Measurements from ENCODE around the gene DNAJC24.

The DNAJC24 gene

DNA sequence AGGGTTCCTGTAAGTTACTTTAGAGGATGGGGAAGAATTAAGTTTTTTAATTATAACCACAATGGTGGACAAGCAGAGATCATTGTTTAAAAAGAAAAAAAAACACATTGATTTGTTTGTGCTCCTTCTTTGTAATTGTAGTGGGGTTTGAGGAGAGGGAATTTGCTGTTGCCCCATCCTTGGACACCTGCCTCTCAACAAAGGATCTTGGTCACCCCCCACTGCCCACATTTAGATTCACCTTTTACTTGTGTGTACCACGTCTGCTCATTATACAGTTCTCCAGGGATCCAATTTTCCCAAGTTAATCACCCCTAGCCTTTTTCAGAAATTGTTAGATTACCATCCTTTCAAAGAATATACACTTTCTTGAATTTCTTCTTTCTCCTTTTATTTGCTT is 53.0 kb downstream of the DNAJC24 start:
- TF ChIP-seq TAF1 (IDR thresholded peaks at IDR 0.05; ENCODE audit: borderline replicate concordance, insufficient read depth, low read length) (no peak), SIN3A (IDR thresholded peaks at IDR 0.05; ENCODE audit: borderline replicate concordance, insufficient read depth, low read length) (no peak), FOXP2 (optimal IDR thresholded peaks at IDR 0.05; ENCODE audit: borderline replicate concordance, extremely low read depth, extremely low read length, insufficient read depth) (no peak), REST (IDR thresholded peaks at IDR 0.05; ENCODE audit: insufficient read depth in 1 of 2, low read depth in 2 of 2, low read length in 2 of 2) (no peak), POLR2AphosphoS5 (IDR thresholded peaks at IDR 0.05; ENCODE audit: low read depth, low read length) (no peak)

GRCh38 chr11:31424652-31425051 is 55.0 kb downstream of the DNAJC24 start:
- TF ChIP-seq FOXP2 (optimal IDR thresholded peaks at IDR 0.05; ENCODE audit: borderline replicate concordance, extremely low read depth, extremely low read length, insufficient read depth) (no peak), SIN3A (IDR thresholded peaks at IDR 0.05; ENCODE audit: borderline replicate concordance, insufficient read depth, low read length) (no peak), POLR2AphosphoS5 (IDR thresholded peaks at IDR 0.05; ENCODE audit: low read depth, low read length) (no peak), TAF1 (IDR thresholded peaks at IDR 0.05; ENCODE audit: borderline replicate concordance, insufficient read depth, low read length) (no peak), REST (IDR thresholded peaks at IDR 0.05; ENCODE audit: insufficient read depth in 1 of 2, low read depth in 2 of 2, low read length in 2 of 2) (no peak)

DNA sequence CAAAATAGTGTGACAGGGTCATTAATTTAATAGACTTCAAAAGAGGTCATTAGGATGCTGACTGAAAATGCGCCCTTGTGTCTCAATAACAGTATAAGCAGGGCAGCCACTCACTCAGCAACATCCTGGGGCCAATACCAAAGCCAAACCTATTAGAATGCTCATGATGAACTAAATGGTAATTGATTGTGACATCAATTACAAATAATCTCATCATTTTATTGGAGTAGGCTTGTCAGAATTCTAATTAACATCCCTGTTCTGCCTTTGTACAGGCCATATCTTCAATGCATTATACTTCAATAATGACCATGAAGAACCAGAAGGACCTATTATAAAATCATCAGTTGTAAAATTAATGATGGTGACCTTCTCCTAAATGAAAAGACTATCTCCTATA is 64.2 kb downstream of the DNAJC24 start:
- TF ChIP-seq FOXP2 (optimal IDR thresholded peaks at IDR 0.05; ENCODE audit: borderline replicate concordance, extremely low read depth, extremely low read length, insufficient read depth) (no peak), POLR2AphosphoS5 (IDR thresholded peaks at IDR 0.05; ENCODE audit: low read depth, low read length) (no peak), TAF1 (IDR thresholded peaks at IDR 0.05; ENCODE audit: borderline replicate concordance, insufficient read depth, low read length) (no peak), SIN3A (IDR thresholded peaks at IDR 0.05; ENCODE audit: borderline replicate concordance, insufficient read depth, low read length) (no peak), REST (IDR thresholded peaks at IDR 0.05; ENCODE audit: insufficient read depth in 1 of 2, low read depth in 2 of 2, low read length in 2 of 2) (no peak)

DNA sequence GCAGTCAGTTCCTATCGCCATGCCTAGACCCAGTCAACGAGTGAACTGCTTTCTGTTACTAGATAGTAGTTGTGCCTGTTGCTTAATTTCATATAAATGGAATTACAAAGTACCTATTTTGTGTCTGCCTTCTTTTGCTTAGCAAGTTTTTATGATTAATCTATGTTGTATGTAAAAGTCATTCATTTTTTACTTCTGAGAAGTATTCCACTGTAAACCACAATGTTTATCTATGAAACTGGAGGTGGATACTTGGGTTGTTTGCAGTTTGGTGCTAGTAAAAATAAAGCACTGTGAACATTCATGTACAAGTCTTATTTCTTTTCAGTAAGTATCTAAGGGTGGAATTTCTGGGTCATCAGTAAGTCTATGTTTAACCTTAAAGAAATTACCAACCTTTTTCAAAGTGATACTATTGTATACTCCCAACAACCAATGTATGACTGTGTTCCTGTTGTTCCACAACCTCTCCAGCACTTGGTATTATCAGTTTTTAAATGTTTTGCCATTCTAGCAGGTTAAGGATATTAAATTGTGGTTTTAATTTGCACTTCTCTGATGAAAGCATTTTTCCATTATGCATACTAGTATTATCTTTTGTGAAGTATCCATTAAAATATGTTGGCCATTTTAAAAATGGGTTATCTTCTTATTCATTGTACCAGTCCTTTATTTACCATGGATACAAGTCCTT is 68.2 kb downstream of the DNAJC24 start:
- TF ChIP-seq POLR2AphosphoS5 (IDR thresholded peaks at IDR 0.05; ENCODE audit: low read depth, low read length) (no peak), REST (IDR thresholded peaks at IDR 0.05; ENCODE audit: insufficient read depth in 1 of 2, low read depth in 2 of 2, low read length in 2 of 2) (no peak), FOXP2 (optimal IDR thresholded peaks at IDR 0.05; ENCODE audit: borderline replicate concordance, extremely low read depth, extremely low read length, insufficient read depth) (no peak)

DNA sequence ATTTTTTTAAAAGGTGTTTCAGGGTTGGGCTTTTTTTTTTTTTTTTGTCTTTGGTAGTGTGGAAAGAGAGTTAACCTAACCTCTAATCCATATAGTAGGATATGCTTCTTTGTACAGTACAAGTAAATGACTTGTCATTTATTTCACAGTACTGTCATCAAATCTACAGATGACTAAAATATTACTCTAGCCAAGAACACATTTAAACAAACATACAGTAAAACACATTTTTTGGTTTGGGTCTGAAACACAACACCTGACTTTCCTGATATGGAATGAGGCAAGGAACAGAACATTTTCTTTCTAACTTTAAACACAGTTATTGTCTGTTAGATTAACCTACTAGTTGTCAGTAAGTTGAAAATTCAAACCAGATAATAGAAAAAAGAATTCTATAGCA is 71.6 kb downstream of the DNAJC24 start:
- TF ChIP-seq FOXP2 (optimal IDR thresholded peaks at IDR 0.05; ENCODE audit: borderline replicate concordance, extremely low read depth, extremely low read length, insufficient read depth) (no peak), REST (IDR thresholded peaks at IDR 0.05; ENCODE audit: insufficient read depth in 1 of 2, low read depth in 2 of 2, low read length in 2 of 2) (no peak), POLR2AphosphoS5 (IDR thresholded peaks at IDR 0.05; ENCODE audit: low read depth, low read length) (no peak), TAF1 (IDR thresholded peaks at IDR 0.05; ENCODE audit: borderline replicate concordance, insufficient read depth, low read length) (no peak), SIN3A (IDR thresholded peaks at IDR 0.05; ENCODE audit: borderline replicate concordance, insufficient read depth, low read length) (no peak)

Data from PFSK-1 (cell line).